HG03095 (cell line): ENCODE measurements around the gene RAB7A.

ENCODE experiments used
- ATAC-seq: cut with Tn5 transposase; IDR thresholded peaks from one replicate; pipeline ENCODE4 v1.9.1; 2021; ENCODE audit warnings: moderate library complexity; ENCODE audit not compliant: unreplicated experiment

RAB7A gene

GRCh38 chr3:128848936-128849335, 123.0 kb downstream of the RAB7A start:
- no peak for ATAC-seq

GRCh38 chr3:128849911-128850455, 124.0 kb downstream of the RAB7A start:
- no peak for ATAC-seq

- no peak for ATAC-seq
Observed at GRCh38 chr3:128850544-128850943, 124.6 kb downstream of the RAB7A start.

- ATAC-seq: no peak
Observed at GRCh38 chr3:128851601-128852000, 125.6 kb downstream of the RAB7A start.

DNA sequence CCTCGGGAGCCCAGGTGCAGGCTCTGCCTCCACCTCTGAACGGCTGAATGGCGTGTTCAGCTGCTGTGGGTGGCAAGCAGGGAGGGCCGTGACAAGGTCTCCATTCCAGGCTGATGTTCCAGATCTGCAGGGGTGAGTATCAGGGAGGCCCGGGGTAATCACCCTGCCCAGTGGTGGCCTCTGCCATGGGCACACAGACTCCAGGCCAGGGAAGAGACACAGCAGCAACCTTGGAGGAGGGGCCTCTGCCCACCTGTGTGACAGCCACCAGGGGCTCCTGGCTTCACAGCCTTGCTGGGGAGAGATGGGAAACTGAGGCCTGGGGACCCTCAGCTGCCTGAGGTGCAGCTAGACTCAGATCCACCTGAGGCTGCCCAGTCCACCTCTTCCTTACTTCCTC, 127.8 kb downstream of the RAB7A start:
- ATAC-seq: no peak

DNA sequence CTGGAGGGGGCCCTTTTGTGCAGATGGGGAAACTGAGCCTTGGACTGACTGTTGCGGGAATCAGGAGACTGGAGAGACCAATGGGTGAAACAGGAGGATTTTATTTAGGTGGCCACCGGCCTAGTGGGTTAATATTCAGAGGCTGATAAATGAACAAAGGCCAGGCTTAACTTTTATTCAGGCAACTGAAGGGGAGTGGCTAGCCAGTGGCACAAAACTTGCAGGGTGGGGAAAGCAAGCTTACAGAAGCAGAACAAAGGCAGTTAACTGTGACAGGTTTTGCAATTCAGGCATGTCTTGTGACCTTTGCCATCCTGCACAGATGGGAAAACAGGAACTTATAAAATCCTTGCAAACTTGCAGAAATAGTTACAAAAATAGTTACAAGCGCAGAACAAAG, 128.5 kb downstream of the RAB7A start:
- ATAC-seq: no peak

- no peak for ATAC-seq
Observed at GRCh38 chr3:128855569-128855968, 129.6 kb downstream of the RAB7A start.

GRCh38 chr3:128858167-128858566, 132.2 kb downstream of the RAB7A start:
- ATAC-seq: no peak

GRCh38 chr3:128859630-128860029, 133.6 kb downstream of the RAB7A start:
- no peak for ATAC-seq

DNA sequence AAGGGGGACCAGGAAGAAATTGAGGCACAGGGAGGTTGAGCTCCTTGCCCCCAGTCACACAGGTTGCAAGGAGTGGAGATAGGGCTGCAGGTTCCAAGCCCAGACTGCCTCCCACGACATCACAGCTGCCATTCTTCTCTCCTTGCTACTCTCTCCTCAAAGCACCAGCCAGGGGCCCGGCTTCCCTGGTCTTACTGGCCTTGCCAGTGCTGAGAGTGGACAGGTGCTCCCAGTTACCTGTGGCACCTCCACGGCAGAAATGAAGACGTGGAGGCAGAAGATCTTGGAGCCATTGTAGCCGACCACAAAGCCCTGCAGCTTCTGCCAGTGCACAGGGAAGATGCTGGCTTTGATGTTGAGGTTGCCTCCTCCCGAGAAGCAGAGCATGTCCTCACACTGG, 135.5 kb downstream of the RAB7A start:
- no peak for ATAC-seq

DNA sequence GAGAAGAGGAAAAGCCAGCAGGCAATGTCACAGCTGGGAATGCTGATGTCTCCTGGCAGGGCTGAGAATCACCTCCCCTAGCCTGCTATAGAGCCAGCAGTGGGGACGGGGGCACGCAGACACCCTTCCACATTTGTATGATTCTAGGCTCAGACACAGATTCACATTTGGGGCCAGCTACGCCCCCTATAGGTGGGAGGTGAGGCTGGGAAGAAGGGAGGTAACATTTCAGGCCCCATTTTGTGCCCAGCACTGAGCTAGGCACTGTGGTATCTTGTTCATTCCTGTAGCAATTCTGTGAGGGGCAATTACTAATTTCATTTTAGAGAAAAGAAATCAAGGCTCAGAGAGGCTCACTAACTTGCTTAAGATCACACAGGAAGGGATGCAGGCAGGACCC, 137.6 kb downstream of the RAB7A start:
- ATAC-seq: no peak
